HK-2 (cell line): ENCODE data around the gene VEZT.
"Not testable (repeated sequence)": the region's sequence is repeated elsewhere in the genome, so short reads cannot be mapped to it uniquely, and the experiment has no call there.

Source experiments
- DNase-seq: peaks from one replicate; pipeline ENCODE4 v3.0.0-alpha.2; 2018; ENCODE audit not compliant: unreplicated experiment

The VEZT gene

GRCh38 chr12:95224202-95225170 lies 6.9 kb downstream of the VEZT start:
- no peak for DNase-seq

- no peak for DNase-seq
These were observed 8.1 kb downstream of the VEZT start for GRCh38 chr12:95225645-95226212.

- no peak for DNase-seq
These were observed 10.3 kb downstream of the VEZT start for GRCh38 chr12:95227818-95228356.

GRCh38 chr12:95228617-95229016 lies 11.0 kb downstream of the VEZT start:
- DNase-seq, result no peak

GRCh38 chr12:95229636-95230035 lies 12.0 kb downstream of the VEZT start:
- DNase-seq, result no peak

- DNase-seq, result no peak
These were observed 12.7 kb downstream of the VEZT start for GRCh38 chr12:95230313-95230712.

GRCh38 chr12:95231190-95231589 lies 13.6 kb downstream of the VEZT start:
- no peak for DNase-seq

GRCh38 chr12:95234187-95234586 lies 16.6 kb downstream of the VEZT start:
- not testable (repeated sequence) for DNase-seq

GRCh38 chr12:95235621-95236020 lies 18.0 kb downstream of the VEZT start:
- not testable (repeated sequence) for DNase-seq

GRCh38 chr12:95237315-95237714 lies 19.7 kb downstream of the VEZT start:
- no peak for DNase-seq

GRCh38 chr12:95238150-95238549 lies 20.5 kb downstream of the VEZT start:
- DNase-seq, result no peak

GRCh38 chr12:95239216-95239615 lies 21.6 kb downstream of the VEZT start:
- no peak for DNase-seq

- DNase-seq, result not testable (repeated sequence)
These were observed 22.2 kb downstream of the VEZT start for GRCh38 chr12:95239835-95240234.

GRCh38 chr12:95240556-95240955 lies 22.9 kb downstream of the VEZT start:
- no peak for DNase-seq

GRCh38 chr12:95241138-95241537 lies 23.5 kb downstream of the VEZT start:
- not testable (repeated sequence) for DNase-seq

- DNase-seq, result no peak
These were observed 24.3 kb downstream of the VEZT start for GRCh38 chr12:95241761-95242506.

- no peak for DNase-seq
These were observed 26.0 kb downstream of the VEZT start for GRCh38 chr12:95243497-95244183.

- no peak for DNase-seq
These were observed 26.7 kb downstream of the VEZT start for GRCh38 chr12:95244350-95244749.

GRCh38 chr12:95248095-95248494 lies 30.5 kb downstream of the VEZT start:
- DNase-seq, result no peak

- DNase-seq, result no peak
These were observed 31.2 kb downstream of the VEZT start for GRCh38 chr12:95248604-95249360.

GRCh38 chr12:95253386-95253785 lies 35.8 kb downstream of the VEZT start:
- no peak for DNase-seq
